HCT116 (cell line): ENCODE measurements around the gene MEFV. TPM values are rescaled to one million over a fixed set of nuclear protein-coding genes. Genes with fewer than 3 reads are reported as not detected.

ENCODE experiments used
- ATAC-seq: fragments of 200-7000 bp; cut with Tn5 transposase; 2 replicates; pipeline ENCODE4 v1.9.1; 2020; ENCODE audit warnings: mild to moderate bottlenecking, moderate library complexity
- BruUV-seq: library from RNA; stranded (reverse); fragments of 400-500 nt; replicated peaks from 2 replicates; lab custom pipeline; 2021; lab: Mats Ljungman, UMichigan
- CTCF ChIA-PET: fragments of 300-600 bp; sonication (Branson Sonifier 250); formaldehyde crosslinking; loops from one replicate; lab custom pipeline; 2021; ENCODE audit warnings: antibody characterized with exemption; lab: Charles Lee
- POLR2A ChIA-PET: fragments of 300-600, 350-600 bp; sonication (Branson Sonifier 250); formaldehyde crosslinking; loops from one replicate; lab custom pipeline; 2021; ENCODE audit warnings: antibody characterized with exemption; lab: Charles Lee
- RAD21 ChIA-PET, 2 experiments: fragments of 300-600 bp; sonication (Branson Sonifier 250); formaldehyde crosslinking; loops; one replicate each; lab custom pipeline; 2023; ENCODE audit warnings: low total read pairs in 2 of 2; ENCODE audit not compliant: uncharacterized antibody in 2 of 2, unreplicated experiment in 2 of 2, low non-redundant PET in 1 of 2; lab: Charles Lee
- DNase-seq: peaks from one replicate; pipeline ENCODE4 v3.0.0-alpha.2; 2010; ENCODE audit warnings: low read depth, low spot score
- H2AFZ ChIP-seq: fragments of 200-600 bp; shearing (Covaris generic), sonication (generic); 2 replicates; pipeline ENCODE4 v1.6.1; 2017; ENCODE audit warnings: low read depth, mixed run types, mixed read lengths, antibody characterized with exemption, low read length; ENCODE audit not compliant: poor library complexity, severe bottlenecking
- H3K27ac ChIP-seq: 2 replicates; pipeline ENCODE4 v1.5.1; 2012; ENCODE audit warnings: low read depth, low read length
- H3K27me3 ChIP-seq: fragments of 200-600 bp; sonication (generic); 2 replicates; pipeline ENCODE4 v1.6.1; 2016; ENCODE audit warnings: mixed run types, low read length, mixed read lengths; ENCODE audit not compliant: insufficient read depth
- H3K36me3 ChIP-seq, 2 experiments: fragments of 200-500 bp in 1 of 2; fragments of 200-600 bp in 1 of 2; sonication (Bioruptor generic) in 1 of 2; sonication (generic) in 1 of 2; 2 replicates each; pipeline versions ENCODE4 v1.5.1 to v1.6.1; 2014 to 2016; ENCODE audit warnings: low read length in 2 of 2, inconsistent platforms in 1 of 2, mixed read lengths in 1 of 2, mixed run types in 1 of 2; ENCODE audit not compliant: insufficient read depth in 2 of 2, control insufficient read depth in 1 of 2
- H3K4me1 ChIP-seq, 2 experiments: fragments of 200-600 bp in 1 of 2; sonication (generic) in 1 of 2; 2 replicates each; pipeline versions ENCODE4 v1.5.1 to v1.6.1; 2012 to 2017; ENCODE audit warnings: low read length in 2 of 2, inconsistent platforms in 1 of 2, mild to moderate bottlenecking in 1 of 2, mixed read lengths in 1 of 2, mixed run types in 1 of 2, moderate library complexity in 1 of 2; ENCODE audit not compliant: insufficient read depth in 2 of 2, control insufficient read depth in 1 of 2
- H3K4me2 ChIP-seq: fragments of 200-600 bp; sonication (generic); 2 replicates; pipeline ENCODE4 v1.6.1; 2017; ENCODE audit warnings: mixed run types, low read length, mixed read lengths
- H3K4me3 ChIP-seq, 2 experiments: fragments of 200-600 bp in 1 of 2; sonication (generic) in 1 of 2; replicated peaks in 1 of 2; 2 replicates each; pipeline ENCODE4 v1.5.1; 2011 to 2016; ENCODE audit warnings: low read length in 2 of 2, control low read depth in 1 of 2, low read depth in 1 of 2, mild to moderate bottlenecking in 1 of 2, mixed read lengths in 1 of 2, mixed run types in 1 of 2
- H3K79me2 ChIP-seq: fragments of 200-600 bp; sonication (generic); 2 replicates; pipeline ENCODE4 v1.6.1; 2017; ENCODE audit warnings: mild to moderate bottlenecking, mixed run types, low read length, moderate library complexity, mixed read lengths; ENCODE audit not compliant: insufficient read depth
- H3K9ac ChIP-seq: fragments of 200-600 bp; sonication (generic); 2 replicates; pipeline ENCODE4 v1.6.1; 2016; ENCODE audit warnings: low read length, mixed read lengths
- H3K9me2 ChIP-seq: fragments of 200-600 bp; sonication (generic), shearing (Covaris generic); 2 replicates; pipeline ENCODE4 v1.6.1; 2017; ENCODE audit warnings: mixed run types, mild to moderate bottlenecking, moderate library complexity; ENCODE audit not compliant: insufficient read depth
- H3K9me3 ChIP-seq, 2 experiments: fragments of 200-500 bp in 1 of 2; fragments of 200-600 bp in 1 of 2; sonication (Bioruptor generic) in 1 of 2; sonication (generic) in 1 of 2; 2 replicates each; pipeline ENCODE4 v1.6.1; 2014 to 2017; ENCODE audit warnings: low read length in 2 of 2, mixed read lengths in 2 of 2, inconsistent platforms in 1 of 2, low read depth in 1 of 2, mild to moderate bottlenecking in 1 of 2, mixed run types in 1 of 2, moderate library complexity in 1 of 2; ENCODE audit not compliant: control insufficient read depth in 1 of 2, insufficient read depth in 1 of 2
- H4K20me1 ChIP-seq: fragments of 200-600 bp; sonication (generic), shearing (Covaris generic); 2 replicates; pipeline ENCODE4 v1.6.1; 2017; ENCODE audit warnings: mixed run types, mild to moderate bottlenecking, moderate library complexity; ENCODE audit not compliant: insufficient read depth
- CBX3 ChIP-seq: IDR thresholded peaks from 2 replicates; pipeline ENCODE4 v1.6.1; 2012; ENCODE audit warnings: low read depth
- EGR1 ChIP-seq: IDR thresholded peaks from 2 replicates; pipeline ENCODE4 v1.6.1; 2012; ENCODE audit warnings: low read depth
- ELF1 ChIP-seq: IDR thresholded peaks from 2 replicates; pipeline ENCODE4 v1.6.1; 2012; ENCODE audit warnings: low read depth, borderline replicate concordance
- EZH2 ChIP-seq: fragments of 200-600 bp; sonication (generic); IDR thresholded peaks from 2 replicates; pipeline ENCODE4 v1.6.1; 2017; ENCODE audit warnings: antibody characterized with exemption, mixed run types
- EZH2phosphoT487 ChIP-seq: fragments of 200-600 bp; IDR thresholded peaks from 2 replicates; pipeline ENCODE4 v1.6.1; 2018; ENCODE audit warnings: antibody characterized with exemption, borderline replicate concordance
- FOSL1 ChIP-seq: IDR thresholded peaks from 2 replicates; pipeline ENCODE4 v1.6.1; 2012; ENCODE audit warnings: low read depth
- JUND ChIP-seq: IDR thresholded peaks from 2 replicates; pipeline ENCODE4 v1.6.1; 2012
- POLR2A ChIP-seq: IDR thresholded peaks from 2 replicates; pipeline ENCODE4 v1.7.0; 2011; ENCODE audit warnings: borderline replicate concordance; ENCODE audit not compliant: insufficient read depth, insufficient read length; ENCODE audit errors: extremely low read depth
- RAD21 ChIP-seq: IDR thresholded peaks from 2 replicates; pipeline ENCODE4 v1.6.1; 2012; ENCODE audit warnings: low read depth, mild to moderate bottlenecking
- SP1 ChIP-seq: IDR thresholded peaks from 2 replicates; pipeline ENCODE4 v1.6.1; 2012; ENCODE audit warnings: low read depth
- TCF7L2 ChIP-seq: IDR thresholded peaks from 2 replicates; pipeline ENCODE4 v1.7.0; 2011; ENCODE audit warnings: borderline replicate concordance, inconsistent platforms; ENCODE audit not compliant: insufficient read depth, insufficient read length; ENCODE audit errors: extremely low read depth
- ZNF274 ChIP-seq: fragments of 200-500 bp; sonication (Bioruptor generic); IDR thresholded peaks from 2 replicates; pipeline ENCODE4 v1.6.1; 2014; ENCODE audit warnings: mild to moderate bottlenecking, low read depth, low read length, inconsistent platforms
- intact Hi-C: fragments of 100-400 bp; cut with micrococcal nuclease; formaldehyde crosslinking; loops from 2 replicates; pipeline ENCODE4 v1.10.0; 2022
- total RNA-seq: library from RNA; stranded (reverse); gene quantifications from one replicate; pipeline ENCODE4 v1.2.1, GENCODE V29; 2021; ENCODE audit not compliant: unreplicated experiment
- TF ChIP-seq, protein P1 (sequence below): IDR thresholded peaks from 2 replicates; pipeline ENCODE4 v1.6.1; 2012; ENCODE audit warnings: low read depth
- TF ChIP-seq, protein P2 (sequence below): IDR thresholded peaks from 2 replicates; pipeline ENCODE4 v1.6.1; 2012
- TF ChIP-seq, protein P3 (sequence below): IDR thresholded peaks from 2 replicates; pipeline ENCODE4 v1.6.1; 2011; ENCODE audit warnings: mild to moderate bottlenecking, low read length, moderate library complexity; ENCODE audit not compliant: insufficient replicate concordance; ENCODE audit errors: extremely low read depth

The MEFV gene
- total RNA-seq, 1 experiment from 2014 or later: 0.15 TPM

DNA sequence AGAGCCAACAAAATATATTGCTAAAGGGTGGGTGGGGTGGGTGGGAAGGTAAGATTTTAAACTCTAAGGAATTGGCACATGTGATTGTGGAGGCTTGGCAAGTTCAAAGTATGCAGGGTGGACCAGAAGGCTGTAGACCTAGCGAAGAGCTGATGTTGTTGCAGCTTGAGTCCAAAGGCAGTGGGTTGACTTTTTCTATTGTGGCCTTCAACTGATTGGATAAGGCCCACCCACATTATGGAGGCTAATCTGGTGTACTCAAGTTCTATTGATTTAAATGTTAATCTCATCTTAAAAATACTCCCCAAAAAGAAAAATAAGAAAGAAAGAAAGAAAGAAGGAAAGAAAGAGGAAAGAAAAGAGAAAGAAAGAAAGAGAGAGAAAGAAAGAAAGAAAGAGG lies 43.9 kb downstream of the MEFV start:
- ChIA-PET CTCF (no interaction called here), RAD21 (no interaction called here), POLR2A (no interaction called here)
- H3K9me3 ChIP-seq: no peaks in the 10 kb centered on the region; a peak in 1 of 4 replicates
- no TSS peak for BruUV-seq
- H3K9ac ChIP-seq: no peak overlapping the region
- TF ChIP-seq EGR1: no peak
- no peaks in the 10 kb centered on the region for H3K27me3 ChIP-seq
- H3K79me2 ChIP-seq: no peaks in the 10 kb centered on the region
- no peaks in the 10 kb centered on the region for H3K9me2 ChIP-seq
- no peak overlapping the region for H3K4me2 ChIP-seq
- ATAC-seq (no peak), DNase-seq (no peak)
- H4K20me1 ChIP-seq: no peaks in the 10 kb centered on the region
- H2AFZ ChIP-seq: no peak overlapping the region
- intact Hi-C loops: no loop called here
- no peak overlapping the region for H3K4me3 ChIP-seq
- no peaks in the 10 kb centered on the region for H3K4me1 ChIP-seq
- H3K27ac ChIP-seq: no peak overlapping the region
- no peaks in the 10 kb centered on the region for H3K36me3 ChIP-seq

DNA sequence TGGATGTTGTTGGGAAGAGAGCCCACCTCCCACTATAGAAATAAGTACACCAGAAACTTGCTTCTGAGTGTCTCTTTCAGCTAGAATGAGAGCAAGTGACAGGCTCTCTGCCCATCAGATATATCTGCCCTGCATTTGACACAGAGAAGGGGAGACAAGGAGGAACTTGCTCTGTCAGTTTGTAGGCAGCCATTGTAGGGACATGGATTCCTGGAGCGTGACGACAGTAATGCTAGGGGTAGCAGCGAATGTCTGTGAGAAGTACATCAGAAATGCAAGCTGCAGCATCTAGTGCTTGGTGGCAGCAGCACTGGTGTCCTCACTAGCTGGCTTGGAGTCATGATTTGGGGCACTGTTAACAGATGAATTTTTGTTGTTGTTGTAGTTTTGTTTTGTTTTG lies 44.4 kb downstream of the MEFV start:
- intact Hi-C loops: no loop called here
- no peak overlapping the region for H3K4me2 ChIP-seq
- RAD21 ChIA-PET: no interaction called here
- TF ChIP-seq ELF1 (no peak), TCF7L2 (no peak), SP1 (no peak), ZNF274 (no peak), JUND (no peak), CBX3 (no peak), EZH2 (no peak), POLR2A (no peak), RAD21 (no peak), FOSL1 (no peak), EZH2phosphoT487 (no peak)
- TF ChIP-seq, protein P1, sequence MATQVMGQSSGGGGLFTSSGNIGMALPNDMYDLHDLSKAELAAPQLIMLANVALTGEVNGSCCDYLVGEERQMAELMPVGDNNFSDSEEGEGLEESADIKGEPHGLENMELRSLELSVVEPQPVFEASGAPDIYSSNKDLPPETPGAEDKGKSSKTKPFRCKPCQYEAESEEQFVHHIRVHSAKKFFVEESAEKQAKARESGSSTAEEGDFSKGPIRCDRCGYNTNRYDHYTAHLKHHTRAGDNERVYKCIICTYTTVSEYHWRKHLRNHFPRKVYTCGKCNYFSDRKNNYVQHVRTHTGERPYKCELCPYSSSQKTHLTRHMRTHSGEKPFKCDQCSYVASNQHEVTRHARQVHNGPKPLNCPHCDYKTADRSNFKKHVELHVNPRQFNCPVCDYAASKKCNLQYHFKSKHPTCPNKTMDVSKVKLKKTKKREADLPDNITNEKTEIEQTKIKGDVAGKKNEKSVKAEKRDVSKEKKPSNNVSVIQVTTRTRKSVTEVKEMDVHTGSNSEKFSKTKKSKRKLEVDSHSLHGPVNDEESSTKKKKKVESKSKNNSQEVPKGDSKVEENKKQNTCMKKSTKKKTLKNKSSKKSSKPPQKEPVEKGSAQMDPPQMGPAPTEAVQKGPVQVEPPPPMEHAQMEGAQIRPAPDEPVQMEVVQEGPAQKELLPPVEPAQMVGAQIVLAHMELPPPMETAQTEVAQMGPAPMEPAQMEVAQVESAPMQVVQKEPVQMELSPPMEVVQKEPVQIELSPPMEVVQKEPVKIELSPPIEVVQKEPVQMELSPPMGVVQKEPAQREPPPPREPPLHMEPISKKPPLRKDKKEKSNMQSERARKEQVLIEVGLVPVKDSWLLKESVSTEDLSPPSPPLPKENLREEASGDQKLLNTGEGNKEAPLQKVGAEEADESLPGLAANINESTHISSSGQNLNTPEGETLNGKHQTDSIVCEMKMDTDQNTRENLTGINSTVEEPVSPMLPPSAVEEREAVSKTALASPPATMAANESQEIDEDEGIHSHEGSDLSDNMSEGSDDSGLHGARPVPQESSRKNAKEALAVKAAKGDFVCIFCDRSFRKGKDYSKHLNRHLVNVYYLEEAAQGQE: no peak
- TF ChIP-seq, protein P2, sequence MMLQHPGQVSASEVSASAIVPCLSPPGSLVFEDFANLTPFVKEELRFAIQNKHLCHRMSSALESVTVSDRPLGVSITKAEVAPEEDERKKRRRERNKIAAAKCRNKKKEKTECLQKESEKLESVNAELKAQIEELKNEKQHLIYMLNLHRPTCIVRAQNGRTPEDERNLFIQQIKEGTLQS: no peak
- TF ChIP-seq, protein P3, sequence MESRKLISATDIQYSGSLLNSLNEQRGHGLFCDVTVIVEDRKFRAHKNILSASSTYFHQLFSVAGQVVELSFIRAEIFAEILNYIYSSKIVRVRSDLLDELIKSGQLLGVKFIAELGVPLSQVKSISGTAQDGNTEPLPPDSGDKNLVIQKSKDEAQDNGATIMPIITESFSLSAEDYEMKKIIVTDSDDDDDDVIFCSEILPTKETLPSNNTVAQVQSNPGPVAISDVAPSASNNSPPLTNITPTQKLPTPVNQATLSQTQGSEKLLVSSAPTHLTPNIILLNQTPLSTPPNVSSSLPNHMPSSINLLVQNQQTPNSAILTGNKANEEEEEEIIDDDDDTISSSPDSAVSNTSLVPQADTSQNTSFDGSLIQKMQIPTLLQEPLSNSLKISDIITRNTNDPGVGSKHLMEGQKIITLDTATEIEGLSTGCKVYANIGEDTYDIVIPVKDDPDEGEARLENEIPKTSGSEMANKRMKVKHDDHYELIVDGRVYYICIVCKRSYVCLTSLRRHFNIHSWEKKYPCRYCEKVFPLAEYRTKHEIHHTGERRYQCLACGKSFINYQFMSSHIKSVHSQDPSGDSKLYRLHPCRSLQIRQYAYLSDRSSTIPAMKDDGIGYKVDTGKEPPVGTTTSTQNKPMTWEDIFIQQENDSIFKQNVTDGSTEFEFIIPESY: no peak
- no peak overlapping the region for H3K9ac ChIP-seq
- H3K36me3 ChIP-seq: no peaks in the 10 kb centered on the region
- H4K20me1 ChIP-seq: no peaks in the 10 kb centered on the region
- DNase-seq: no peak
- no peaks in the 10 kb centered on the region for H3K9me2 ChIP-seq
- no peaks in the 10 kb centered on the region for H3K79me2 ChIP-seq
- ATAC-seq: no peak
- no peaks in the 10 kb centered on the region; a peak in 1 of 4 replicates for H3K9me3 ChIP-seq
- H3K4me3 ChIP-seq: no peak overlapping the region
- no peaks in the 10 kb centered on the region for H3K27me3 ChIP-seq
- no peak overlapping the region for H3K27ac ChIP-seq
- no TSS peak for BruUV-seq
- no peak overlapping the region for H2AFZ ChIP-seq
- no peaks in the 10 kb centered on the region for H3K4me1 ChIP-seq
- POLR2A ChIA-PET: no interaction called here
- CTCF ChIA-PET: no interaction called here
